Left ventricle myocardium inferior (tissue), 1 donor: ENCODE data around the gene RHBDL3. TPM values are rescaled to one million over a fixed set of nuclear protein-coding genes. Genes with fewer than 3 reads are reported as not detected.

Experiments
- DNase-seq: peaks from one replicate; pipeline ENCODE4 v3.0.0-alpha.2; 2020
- H3K27ac ChIP-seq: fragments of 200-600 bp; replicated peaks from 2 replicates; pipeline ENCODE4 v1.8.0; 2021
- H3K27me3 ChIP-seq: fragments of 200-600 bp; 2 replicates; pipeline ENCODE4 v1.8.0; 2021; ENCODE audit warnings: low read depth
- H3K36me3 ChIP-seq: fragments of 200-600 bp; 2 replicates; pipeline ENCODE4 v1.8.0; 2021
- H3K4me1 ChIP-seq: fragments of 200-600 bp; 2 replicates; pipeline ENCODE4 v1.8.0; 2021
- H3K4me3 ChIP-seq: fragments of 200-600 bp; 2 replicates; pipeline ENCODE4 v1.8.0; 2021; ENCODE audit warnings: mild to moderate bottlenecking, moderate library complexity
- H3K9me3 ChIP-seq: fragments of 200-600 bp; replicated peaks from 2 replicates; pipeline ENCODE4 v1.8.0; 2021
- intact Hi-C: fragments of 100-400 bp; cut with micrococcal nuclease; formaldehyde crosslinking; loops from one replicate; pipeline ENCODE4 v1.11.0; 2022
- total RNA-seq: library from RNA; stranded (reverse); fragmentation: NEBNext Ultra II Directional; extraction: Animal tissue kit (Norgen Biotek cat#: 25700); gene quantifications from one replicate; pipeline ENCODE4 v1.2.1, GENCODE V29; 2021
- TF ChIP-seq, protein P1 (sequence below): fragments of 200-600 bp; IDR thresholded peaks from 2 replicates; pipeline ENCODE4 v1.8.0; 2021; ENCODE audit warnings: antibody characterized with exemption, mild to moderate bottlenecking, borderline replicate concordance
- donor health status: DM: no; HTN: yes; CAD: no; lungs with severe emphysema.

The RHBDL3 gene
- total RNA-seq, 1 donor from 2014 or later, result 4.7 TPM

DNA sequence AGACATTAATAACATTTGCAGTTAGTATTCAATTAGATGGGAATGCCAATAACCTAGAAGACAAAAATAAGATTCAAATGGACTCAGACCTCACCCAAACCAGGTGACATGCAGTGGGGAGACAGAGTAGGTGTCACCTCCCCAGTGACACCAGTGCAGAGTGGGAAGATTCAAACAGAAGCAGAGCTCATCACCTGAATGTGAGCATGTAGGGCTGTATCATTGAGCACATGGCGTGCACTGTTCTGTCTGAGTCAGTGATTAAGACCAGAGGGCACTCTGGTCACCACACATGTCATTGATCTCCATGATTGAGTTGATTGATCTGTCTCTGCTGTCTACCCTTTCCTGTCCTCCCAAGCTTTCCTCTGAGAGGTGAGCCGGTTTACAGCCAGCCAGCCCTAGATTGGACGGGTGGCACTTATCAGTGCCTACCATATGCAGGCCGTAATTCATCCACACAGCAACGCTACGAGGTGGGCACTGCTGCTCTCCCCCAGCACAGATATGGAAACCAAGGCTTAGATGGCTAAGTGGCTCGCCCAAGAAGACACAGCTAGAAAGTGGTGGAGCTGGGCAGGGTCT, 34.0 kb downstream of the RHBDL3 start:
- intact Hi-C loops, result no loop called here
- no peak overlapping the region for H3K27ac ChIP-seq
- H3K4me1 ChIP-seq, result peaks cover 12% of the 10 kb centered on the region
- H3K27me3 ChIP-seq, result no peaks in the 10 kb centered on the region
- TF ChIP-seq, protein P1, sequence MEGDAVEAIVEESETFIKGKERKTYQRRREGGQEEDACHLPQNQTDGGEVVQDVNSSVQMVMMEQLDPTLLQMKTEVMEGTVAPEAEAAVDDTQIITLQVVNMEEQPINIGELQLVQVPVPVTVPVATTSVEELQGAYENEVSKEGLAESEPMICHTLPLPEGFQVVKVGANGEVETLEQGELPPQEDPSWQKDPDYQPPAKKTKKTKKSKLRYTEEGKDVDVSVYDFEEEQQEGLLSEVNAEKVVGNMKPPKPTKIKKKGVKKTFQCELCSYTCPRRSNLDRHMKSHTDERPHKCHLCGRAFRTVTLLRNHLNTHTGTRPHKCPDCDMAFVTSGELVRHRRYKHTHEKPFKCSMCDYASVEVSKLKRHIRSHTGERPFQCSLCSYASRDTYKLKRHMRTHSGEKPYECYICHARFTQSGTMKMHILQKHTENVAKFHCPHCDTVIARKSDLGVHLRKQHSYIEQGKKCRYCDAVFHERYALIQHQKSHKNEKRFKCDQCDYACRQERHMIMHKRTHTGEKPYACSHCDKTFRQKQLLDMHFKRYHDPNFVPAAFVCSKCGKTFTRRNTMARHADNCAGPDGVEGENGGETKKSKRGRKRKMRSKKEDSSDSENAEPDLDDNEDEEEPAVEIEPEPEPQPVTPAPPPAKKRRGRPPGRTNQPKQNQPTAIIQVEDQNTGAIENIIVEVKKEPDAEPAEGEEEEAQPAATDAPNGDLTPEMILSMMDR, result no peak
- DNase-seq, result no peak
- H3K36me3 ChIP-seq, result no peaks in the 10 kb centered on the region
- H3K4me3 ChIP-seq, result no peak overlapping the region
- no peaks in the 10 kb centered on the region for H3K9me3 ChIP-seq

DNA sequence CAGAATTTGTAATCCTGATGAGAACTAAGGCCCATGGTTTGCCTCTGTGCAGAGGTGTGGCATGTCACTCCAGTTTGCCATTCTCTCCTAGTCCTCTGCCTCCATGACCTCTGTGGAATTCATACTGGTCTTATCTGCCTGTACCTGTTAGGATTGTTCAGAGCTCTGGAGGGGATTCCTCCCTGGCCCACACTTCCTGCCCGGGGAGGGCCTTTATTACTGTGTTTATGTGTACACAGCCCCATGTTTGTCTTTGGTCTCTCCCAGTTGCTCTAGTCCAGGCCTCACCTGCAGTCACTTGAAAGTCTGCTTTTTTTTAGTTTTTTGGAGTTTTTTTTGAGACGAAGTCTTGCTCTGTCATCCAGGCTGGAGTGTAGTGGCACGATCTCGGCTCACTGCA, 36.4 kb downstream of the RHBDL3 start:
- TF ChIP-seq, protein P1, result no peak

DNA sequence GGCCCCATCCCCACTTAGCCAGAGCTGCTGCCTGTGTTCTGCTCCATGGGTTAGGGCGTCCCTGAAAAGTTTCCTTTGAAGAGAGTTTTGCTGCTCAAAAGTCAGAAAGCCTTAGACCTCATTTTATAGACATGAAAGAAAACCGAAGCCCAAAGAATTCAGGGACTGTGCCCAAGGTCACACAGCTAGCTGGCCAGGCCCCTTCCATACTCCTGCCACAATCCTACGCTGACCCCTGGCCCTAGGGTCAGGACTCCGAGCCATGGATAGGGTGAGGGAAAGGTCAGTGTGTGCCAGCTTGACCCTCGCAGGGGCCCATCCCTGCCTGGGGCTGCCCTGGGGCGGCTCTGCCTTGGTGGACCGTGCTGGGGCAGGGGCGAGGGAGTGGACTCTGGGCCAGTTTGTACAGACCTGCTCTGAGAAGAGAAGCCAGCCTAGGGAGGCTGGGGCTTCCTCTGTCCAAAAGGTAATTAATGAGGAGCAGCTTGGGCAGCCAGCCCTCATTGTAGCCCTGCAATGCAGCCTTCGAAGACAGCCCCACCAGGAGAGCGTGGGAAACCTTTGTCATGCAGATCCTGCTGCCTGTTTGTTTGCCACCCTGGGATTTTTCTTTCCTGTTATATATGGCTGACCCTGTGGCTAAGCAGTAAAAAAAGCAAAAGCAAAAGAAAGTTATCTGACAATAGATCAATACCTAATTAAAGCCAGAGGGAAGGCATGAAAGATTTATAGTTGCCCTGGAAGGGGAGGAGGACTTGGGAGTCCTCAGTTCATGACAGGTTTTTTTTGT, 37.4 kb downstream of the RHBDL3 start:
- no peak for DNase-seq
- H3K9me3 ChIP-seq, result no peaks in the 10 kb centered on the region
- H3K36me3 ChIP-seq, result no peaks in the 10 kb centered on the region
- H3K4me3 ChIP-seq, result no peak overlapping the region
- intact Hi-C loops, result no loop called here
- no peaks in the 10 kb centered on the region for H3K27me3 ChIP-seq
- peaks cover 12% of the 10 kb centered on the region for H3K4me1 ChIP-seq
- TF ChIP-seq, protein P1, result no peak
- H3K27ac ChIP-seq, result no peak overlapping the region

More for the DNA sequence above, 36.4 kb downstream of the RHBDL3 start:
- Histone ChIP-seq H3K4me3 (no peak overlapping the region), H3K27me3 (no peaks in the 10 kb centered on the region), H3K36me3 (no peaks in the 10 kb centered on the region), H3K4me1 (peaks cover 12% of the 10 kb centered on the region), H3K9me3 (no peaks in the 10 kb centered on the region), H3K27ac (no peak overlapping the region)
- intact Hi-C loops, result no loop called here
- DNase-seq, result no peak

DNA sequence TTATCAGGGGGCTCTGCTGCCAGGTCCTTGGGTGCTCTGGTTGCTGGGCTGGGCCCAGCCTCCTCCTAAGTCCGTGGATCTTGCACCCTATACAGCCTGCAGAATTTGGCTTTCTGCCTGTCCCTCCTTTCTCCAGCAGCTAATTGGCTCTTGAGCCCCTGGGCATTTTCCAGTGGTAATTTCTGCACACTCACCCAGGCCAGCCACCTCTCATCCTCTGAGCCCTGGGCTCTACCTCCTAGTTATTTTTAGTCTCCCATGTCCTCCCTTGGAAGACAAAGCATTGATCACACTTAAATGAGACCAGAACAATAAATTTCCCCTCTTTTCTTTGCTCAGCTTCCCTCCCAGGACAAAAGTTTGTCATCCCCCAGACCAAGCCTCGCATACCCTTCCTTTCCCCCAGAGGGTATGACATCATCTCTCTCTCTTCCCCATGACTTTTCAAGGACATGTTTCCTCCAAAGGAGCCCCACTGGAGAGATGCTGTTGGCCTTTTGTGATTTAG, 38.2 kb downstream of the RHBDL3 start:
- Histone ChIP-seq H3K4me3 (no peak overlapping the region), H3K4me1 (peaks cover 12% of the 10 kb centered on the region), H3K27me3 (no peaks in the 10 kb centered on the region), H3K36me3 (no peaks in the 10 kb centered on the region), H3K27ac (no peak overlapping the region), H3K9me3 (no peaks in the 10 kb centered on the region)
- intact Hi-C loops, result no loop called here
- TF ChIP-seq, protein P1, result no peak
- no peak for DNase-seq

DNA sequence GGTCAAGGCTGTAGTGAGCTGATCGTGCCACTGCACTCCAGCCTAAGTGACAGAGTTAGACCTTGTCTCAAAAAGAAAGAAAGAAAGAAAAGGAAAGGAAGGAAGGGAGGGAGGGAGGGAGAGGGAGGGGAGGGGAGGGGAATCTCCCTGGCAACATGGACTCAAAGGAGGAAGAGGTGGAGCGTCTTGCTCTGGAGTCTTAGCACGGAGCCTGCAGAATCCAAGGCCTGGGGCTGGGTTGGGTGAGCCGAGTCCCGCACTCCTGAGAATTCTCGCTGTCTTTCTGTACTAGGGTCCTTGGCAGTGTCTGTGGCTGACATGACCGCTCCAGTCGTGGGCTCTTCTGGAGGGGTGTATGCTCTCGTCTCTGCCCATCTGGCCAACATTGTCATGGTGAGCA, 39.4 kb downstream of the RHBDL3 start:
- no peak for DNase-seq
- Histone ChIP-seq H3K27ac (no peak overlapping the region), H3K27me3 (no peaks in the 10 kb centered on the region), H3K9me3 (no peaks in the 10 kb centered on the region), H3K4me1 (peaks cover 12% of the 10 kb centered on the region), H3K4me3 (no peak overlapping the region), H3K36me3 (no peaks in the 10 kb centered on the region)
- TF ChIP-seq, protein P1, result no peak
- intact Hi-C loops, result no loop called here
